GM12801 (cell line): ENCODE results near the gene ZBTB44.

Experiments
- TF ChIP-seq, protein P1 (sequence below): IDR thresholded peaks from one replicate; pipeline ENCODE4 v1.5.1; 2011; ENCODE audit warnings: control low read depth; ENCODE audit not compliant: insufficient read length; ENCODE audit errors: extremely low read depth

ZBTB44 gene

DNA sequence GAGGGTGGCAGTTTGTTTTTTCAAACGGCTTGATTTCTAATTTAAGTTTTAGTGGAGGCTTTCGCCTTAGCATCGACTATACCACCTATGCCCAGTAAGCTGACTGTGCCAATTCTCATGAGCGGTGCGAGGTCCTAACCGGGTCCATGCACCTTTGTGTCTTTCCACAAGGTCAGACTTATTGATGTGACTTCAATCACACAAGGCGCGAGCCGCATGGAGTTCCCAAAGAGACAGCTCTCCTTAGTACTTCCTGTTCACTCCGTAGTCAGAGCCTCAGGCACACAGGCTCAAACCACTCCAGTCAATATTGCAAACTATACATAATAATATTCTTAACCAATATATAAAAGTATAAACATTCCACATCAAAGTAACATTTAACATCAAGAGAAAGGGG is 136.9 kb downstream of the ZBTB44 start:
- TF ChIP-seq, protein P1, sequence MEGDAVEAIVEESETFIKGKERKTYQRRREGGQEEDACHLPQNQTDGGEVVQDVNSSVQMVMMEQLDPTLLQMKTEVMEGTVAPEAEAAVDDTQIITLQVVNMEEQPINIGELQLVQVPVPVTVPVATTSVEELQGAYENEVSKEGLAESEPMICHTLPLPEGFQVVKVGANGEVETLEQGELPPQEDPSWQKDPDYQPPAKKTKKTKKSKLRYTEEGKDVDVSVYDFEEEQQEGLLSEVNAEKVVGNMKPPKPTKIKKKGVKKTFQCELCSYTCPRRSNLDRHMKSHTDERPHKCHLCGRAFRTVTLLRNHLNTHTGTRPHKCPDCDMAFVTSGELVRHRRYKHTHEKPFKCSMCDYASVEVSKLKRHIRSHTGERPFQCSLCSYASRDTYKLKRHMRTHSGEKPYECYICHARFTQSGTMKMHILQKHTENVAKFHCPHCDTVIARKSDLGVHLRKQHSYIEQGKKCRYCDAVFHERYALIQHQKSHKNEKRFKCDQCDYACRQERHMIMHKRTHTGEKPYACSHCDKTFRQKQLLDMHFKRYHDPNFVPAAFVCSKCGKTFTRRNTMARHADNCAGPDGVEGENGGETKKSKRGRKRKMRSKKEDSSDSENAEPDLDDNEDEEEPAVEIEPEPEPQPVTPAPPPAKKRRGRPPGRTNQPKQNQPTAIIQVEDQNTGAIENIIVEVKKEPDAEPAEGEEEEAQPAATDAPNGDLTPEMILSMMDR: no peak
